GM19324 (cell line): ENCODE results near the gene RLBP1.
"Not testable (repeated sequence)": the region's sequence is repeated elsewhere in the genome, so short reads cannot be mapped to it uniquely, and the experiment has no call there.

ENCODE experiments used
- ATAC-seq: cut with Tn5 transposase; IDR thresholded peaks from one replicate; pipeline ENCODE4 v1.9.1; 2021; ENCODE audit warnings: mild to moderate bottlenecking, moderate library complexity; ENCODE audit not compliant: unreplicated experiment, low FRiP score

The RLBP1 gene

GRCh38 chr15:89221543-89221942, at the start of gene RLBP1:
Gene RLBP1, minus strand, starts transcription at chr15:89221579. Its CDS starts 2,604 bp downstream, at chr15:89218975.
- no peak for ATAC-seq

GRCh38 chr15:89250142-89250541, 28.8 kb upstream of the RLBP1 start:
- not testable (repeated sequence) for ATAC-seq

GRCh38 chr15:89248584-89248983, 27.2 kb upstream of the RLBP1 start:
- no peak for ATAC-seq

- no peak for ATAC-seq
Observed at GRCh38 chr15:89247446-89247845, 26.1 kb upstream of the RLBP1 start.

GRCh38 chr15:89244574-89244903, 23.2 kb upstream of the RLBP1 start:
- ATAC-seq: no peak

GRCh38 chr15:89243691-89244573, 22.6 kb upstream of the RLBP1 start, which contains the start of gene FANCI:
Gene FANCI, plus strand, starts transcription at chr15:89243979. Its CDS starts 3,669 bp downstream, at chr15:89247648.
- peak; percentile 95 for ATAC-seq

GRCh38 chr15:89243046-89243690, 21.8 kb upstream of the RLBP1 start:
- no peak for ATAC-seq

- ATAC-seq: not testable (repeated sequence)
Observed at GRCh38 chr15:89239883-89240810, 18.8 kb upstream of the RLBP1 start.

GRCh38 chr15:89231832-89232231, 10.5 kb upstream of the RLBP1 start:
- no peak for ATAC-seq

GRCh38 chr15:89230277-89230676, 8.9 kb upstream of the RLBP1 start:
- ATAC-seq: no peak

GRCh38 chr15:89227425-89227824, 6.0 kb upstream of the RLBP1 start:
- no peak for ATAC-seq

- ATAC-seq: no peak
Observed at GRCh38 chr15:89226359-89227221, 5.2 kb upstream of the RLBP1 start.

- no peak for ATAC-seq
Observed at GRCh38 chr15:89225588-89225987, 4.2 kb upstream of the RLBP1 start.

- ATAC-seq: no peak
Observed at GRCh38 chr15:89218531-89218930, 2.8 kb downstream of the RLBP1 start.

GRCh38 chr15:89217686-89218376, 3.5 kb downstream of the RLBP1 start:
- ATAC-seq: no peak

GRCh38 chr15:89217031-89217430, 4.3 kb downstream of the RLBP1 start:
- no peak for ATAC-seq

- ATAC-seq: no peak
Observed at GRCh38 chr15:89215627-89216026, 5.8 kb downstream of the RLBP1 start.

- ATAC-seq: no peak
Observed at GRCh38 chr15:89211678-89212170, 9.7 kb downstream of the RLBP1 start.

GRCh38 chr15:89209057-89209456, 12.3 kb downstream of the RLBP1 start:
- ATAC-seq: no peak
